Forelimb muscle (tissue), 1 donor: ENCODE measurements around the gene HDAC6. TPM values are rescaled to one million over a fixed set of nuclear protein-coding genes. Genes with fewer than 3 reads are reported as not detected.

Source experiments
- polyA plus RNA-seq: library from polyadenylated mRNA; unstranded; fragments of 120-200 nt; gene quantifications from one replicate; pipeline ENCODE4 v1.2.1, GENCODE V29; 2013; ENCODE audit not compliant: insufficient read length

The HDAC6 gene
- polyA plus RNA-seq, 1 donor, result 94.3 TPM

Other genes with a start within 250 kb of the HDAC6 start
- 305 TPM for gene RBM3, start 227.6 kb upstream of the HDAC6 start, polyA plus RNA-seq
- gene WDR13, start 204.6 kb upstream of the HDAC6 start, polyA plus RNA-seq, result 86.3 TPM
- gene WAS, start 118.3 kb upstream of the HDAC6 start, polyA plus RNA-seq, result 2.7 TPM
- 3.6 TPM for gene SUV39H1, start 105.3 kb upstream of the HDAC6 start, polyA plus RNA-seq
- not detected for gene GLOD5, start 40.3 kb upstream of the HDAC6 start, polyA plus RNA-seq
- 0.22 TPM for gene GATA1, start 15.5 kb upstream of the HDAC6 start, polyA plus RNA-seq
- 0.16 TPM for gene ERAS, start 24.4 kb downstream of the HDAC6 start, polyA plus RNA-seq
- not detected for gene PCSK1N, start 33.5 kb downstream of the HDAC6 start, polyA plus RNA-seq
- 37.2 TPM for gene TIMM17B, start 95.7 kb downstream of the HDAC6 start, polyA plus RNA-seq
- gene PQBP1, start 95.9 kb downstream of the HDAC6 start, polyA plus RNA-seq, result 64.5 TPM
- 15.0 TPM for gene SLC35A2, start 109.6 kb downstream of the HDAC6 start, polyA plus RNA-seq
- gene PIM2, start 117.0 kb downstream of the HDAC6 start, polyA plus RNA-seq, result 2.1 TPM
- gene OTUD5, start 155.5 kb downstream of the HDAC6 start, polyA plus RNA-seq, result 35.3 TPM
- gene KCND1, start 169.8 kb downstream of the HDAC6 start, polyA plus RNA-seq, result 1.2 TPM
- 25.0 TPM for gene GRIPAP1, start 200.2 kb downstream of the HDAC6 start, polyA plus RNA-seq
- 21.6 TPM for gene TFE3, start 241.3 kb downstream of the HDAC6 start, polyA plus RNA-seq